Astrocyte of the cerebellum (primary cell): ENCODE results near the gene RSRC1.

ENCODE experiments used
- DNase-seq: peaks from one replicate; pipeline ENCODE4 v3.0.0-alpha.2; 2011; ENCODE audit warnings: low read depth
- H3K4me3 ChIP-seq: 2 replicates; pipeline ENCODE4 v1.5.1; 2011; ENCODE audit warnings: mild to moderate bottlenecking, low read depth, low read length, moderate library complexity
- CTCF ChIP-seq: IDR thresholded peaks from 2 replicates; pipeline ENCODE4 v1.5.1; 2012; ENCODE audit warnings: low read length, low read depth, moderate library complexity, mild to moderate bottlenecking; ENCODE audit errors: missing control alignments
- in situ Hi-C: cut with HindIII; loops from 2 replicates; pipeline ENCODE4 v1.10.0; 2017; ENCODE audit warnings: low sequenced_read_pairs

Gene RSRC1

GRCh38 chr3:158167737-158168557 is 58.1 kb downstream of the RSRC1 start:
- peak; percentile 95 for DNase-seq
- no peak for TF ChIP-seq CTCF
- in situ Hi-C loops: no loop called here
- no peak overlapping the region for H3K4me3 ChIP-seq

- no peak overlapping the region for H3K4me3 ChIP-seq
- in situ Hi-C loops: no loop called here
- no peak for TF ChIP-seq CTCF
- peak; percentile 57 for DNase-seq
These were observed 59.2 kb downstream of the RSRC1 start for GRCh38 chr3:158169091-158169491.

- in situ Hi-C loops: no loop called here
- no peak overlapping the region for H3K4me3 ChIP-seq
- TF ChIP-seq CTCF: no peak
- no peak for DNase-seq
These were observed 71.2 kb downstream of the RSRC1 start for GRCh38 chr3:158181096-158181495.

- no peak for DNase-seq
- in situ Hi-C loops: no loop called here
- TF ChIP-seq CTCF: no peak
- H3K4me3 ChIP-seq: no peak overlapping the region
These were observed 75.8 kb downstream of the RSRC1 start for GRCh38 chr3:158185711-158186110.

GRCh38 chr3:158200955-158201354 is 91.1 kb downstream of the RSRC1 start:
- no peak overlapping the region for H3K4me3 ChIP-seq
- no peak for DNase-seq
- in situ Hi-C loops: no loop called here
- no peak for TF ChIP-seq CTCF

- no peak for TF ChIP-seq CTCF
- in situ Hi-C loops: no loop called here
- DNase-seq: no peak
These were observed 95.4 kb downstream of the RSRC1 start for GRCh38 chr3:158205324-158205723.

More at GRCh38 chr3:158205324-158205723, 95.4 kb downstream of the RSRC1 start:
- H3K4me3 ChIP-seq: no peak overlapping the region
